AG04450 (cell line): ENCODE data around the gene PKD1. TPM values are rescaled to one million over a fixed set of nuclear protein-coding genes. Genes with fewer than 3 reads are reported as not detected.

ENCODE experiments used
- CTCF ChIA-PET: fragments of 300-600, 350-600 bp; formaldehyde crosslinking; extraction: SDS; loops from one replicate; lab custom pipeline; 2022; ENCODE audit warnings: antibody characterized with exemption, inconsistent platforms; lab: Charles Lee
- POLR2A ChIA-PET: fragments of 350-600 bp; formaldehyde crosslinking; extraction: SDS; loops from one replicate; lab custom pipeline; 2021; ENCODE audit warnings: antibody characterized with exemption, inconsistent platforms; lab: Yijun Ruan, JAX
- DNase-seq: peaks from one replicate; pipeline ENCODE4 v3.0.0-alpha.2; 2011; ENCODE audit warnings: low read depth, low spot score
- H3K27ac ChIP-seq: one replicate; pipeline ENCODE4 v1.5.1; 2012; ENCODE audit warnings: low read depth, low read length, control low read depth
- H3K27me3 ChIP-seq: one replicate; pipeline ENCODE4 v1.6.0; 2012; ENCODE audit warnings: low read length; ENCODE audit not compliant: control insufficient read depth, insufficient read depth
- H3K4me3 ChIP-seq: 2 replicates; pipeline ENCODE4 v1.5.1; 2011; ENCODE audit warnings: mild to moderate bottlenecking, low read depth, low read length, control low read depth
- H3K9me3 ChIP-seq: 2 replicates; pipeline ENCODE4 v1.5.1; 2012; ENCODE audit warnings: low read length; ENCODE audit not compliant: control insufficient read depth, insufficient read depth
- polyA plus RNA-seq: library from polyadenylated mRNA; depleted of rRNA; stranded (reverse); fragments of >200 nt; gene quantifications from 2 replicates; pipeline ENCODE4 v1.2.3, GENCODE V29; 2011
- TF ChIP-seq, protein P1 (sequence below): IDR thresholded peaks from 2 replicates; pipeline ENCODE4 v1.5.1; 2011; ENCODE audit warnings: low read depth, low read length, control low read depth, inconsistent platforms

The PKD1 gene
- polyA plus RNA-seq, 1 experiment = 16.1 TPM

DNA sequence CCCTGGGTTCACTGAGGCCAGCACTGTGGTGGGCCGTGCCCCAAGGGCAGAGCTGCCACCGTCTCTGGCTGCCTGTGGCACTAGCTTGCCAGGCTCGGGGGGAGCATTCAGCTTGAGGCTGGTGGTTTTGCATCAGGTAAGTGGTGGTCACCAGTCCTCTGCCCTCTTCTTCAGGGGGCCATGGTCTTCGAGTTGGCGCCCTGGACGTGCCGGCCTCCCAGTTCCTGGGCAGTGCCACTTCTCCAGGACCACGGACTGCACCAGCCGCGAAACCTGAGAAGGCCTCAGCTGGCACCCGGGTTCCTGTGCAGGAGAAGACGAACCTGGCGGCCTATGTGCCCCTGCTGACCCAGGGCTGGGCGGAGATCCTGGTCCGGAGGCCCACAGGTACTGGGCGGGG is 55.7 kb downstream of the PKD1 start:
- no peak for DNase-seq
- Histone ChIP-seq H3K27me3 (no peaks in the 10 kb centered on the region), H3K27ac (no peak overlapping the region), H3K4me3 (no peak overlapping the region), H3K9me3 (no peaks in the 10 kb centered on the region; the same call in 1 of the 2 replicates)
- CTCF ChIA-PET = no interaction called here
- POLR2A ChIA-PET = no interaction called here
- TF ChIP-seq, protein P1, sequence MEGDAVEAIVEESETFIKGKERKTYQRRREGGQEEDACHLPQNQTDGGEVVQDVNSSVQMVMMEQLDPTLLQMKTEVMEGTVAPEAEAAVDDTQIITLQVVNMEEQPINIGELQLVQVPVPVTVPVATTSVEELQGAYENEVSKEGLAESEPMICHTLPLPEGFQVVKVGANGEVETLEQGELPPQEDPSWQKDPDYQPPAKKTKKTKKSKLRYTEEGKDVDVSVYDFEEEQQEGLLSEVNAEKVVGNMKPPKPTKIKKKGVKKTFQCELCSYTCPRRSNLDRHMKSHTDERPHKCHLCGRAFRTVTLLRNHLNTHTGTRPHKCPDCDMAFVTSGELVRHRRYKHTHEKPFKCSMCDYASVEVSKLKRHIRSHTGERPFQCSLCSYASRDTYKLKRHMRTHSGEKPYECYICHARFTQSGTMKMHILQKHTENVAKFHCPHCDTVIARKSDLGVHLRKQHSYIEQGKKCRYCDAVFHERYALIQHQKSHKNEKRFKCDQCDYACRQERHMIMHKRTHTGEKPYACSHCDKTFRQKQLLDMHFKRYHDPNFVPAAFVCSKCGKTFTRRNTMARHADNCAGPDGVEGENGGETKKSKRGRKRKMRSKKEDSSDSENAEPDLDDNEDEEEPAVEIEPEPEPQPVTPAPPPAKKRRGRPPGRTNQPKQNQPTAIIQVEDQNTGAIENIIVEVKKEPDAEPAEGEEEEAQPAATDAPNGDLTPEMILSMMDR = no peak

DNA sequence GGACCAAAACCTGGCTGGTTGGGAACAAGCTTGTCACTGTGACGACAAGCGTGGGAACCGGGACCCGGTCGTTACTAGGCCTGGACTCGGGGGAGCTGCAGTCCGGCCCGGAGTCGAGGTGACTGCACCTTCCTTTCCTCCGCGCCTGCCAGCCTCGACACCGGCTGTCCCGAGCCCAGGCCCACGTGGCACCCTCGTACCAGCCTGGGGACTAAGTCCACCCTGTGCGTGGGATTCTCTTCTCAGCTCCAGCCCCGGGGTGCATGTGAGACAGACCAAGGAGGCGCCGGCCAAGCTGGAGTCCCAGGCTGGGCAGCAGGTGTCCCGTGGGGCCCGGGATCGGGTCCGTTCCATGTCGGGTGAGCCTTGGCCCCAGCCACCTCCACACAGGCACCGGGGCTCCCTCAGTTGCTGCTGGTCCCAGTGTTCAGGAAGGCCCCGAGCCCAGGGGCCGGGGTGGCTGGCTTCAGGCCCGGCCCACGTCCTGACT is 56.3 kb downstream of the PKD1 start:
- TF ChIP-seq, protein P1 = no peak
- Histone ChIP-seq H3K27me3 (no peaks in the 10 kb centered on the region), H3K9me3 (no peaks in the 10 kb centered on the region; the same call in 1 of the 2 replicates), H3K4me3 (no peak overlapping the region), H3K27ac (peak overlapping the region; percentile 21)
- ChIA-PET POLR2A (interaction anchor here (1.2 kb wide), 1 partner anchor 76 kb away, joined by 4 read pairs; the partner anchor contains the start of gene TRAF7), CTCF (interaction anchor here (0.5 kb wide), 1 partner anchor 57 kb away, joined by 4 read pairs; no protein-coding TSS in a partner anchor)
- no peak for DNase-seq

DNA sequence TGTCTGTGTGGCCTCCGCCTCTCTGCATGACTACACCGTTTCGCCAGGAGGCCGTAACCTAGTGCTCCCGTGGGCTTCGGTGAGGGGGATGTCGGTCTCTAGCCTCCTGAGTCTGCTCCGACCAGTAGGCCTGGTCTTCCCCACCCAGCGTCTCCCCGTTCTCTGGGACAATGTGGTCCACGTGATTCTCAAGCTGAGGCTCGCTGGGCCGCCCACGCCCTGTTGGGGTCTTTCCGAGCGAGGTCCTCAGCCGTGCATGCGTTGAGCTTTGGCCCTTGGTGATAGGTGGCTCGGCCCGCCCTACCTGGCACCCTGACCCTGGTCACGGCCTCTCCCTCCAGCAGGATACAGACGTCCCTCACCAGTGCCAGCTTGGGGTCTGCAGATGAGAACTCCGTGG is 57.0 kb downstream of the PKD1 start:
- CTCF ChIA-PET = no interaction called here
- Histone ChIP-seq H3K4me3 (no peak overlapping the region), H3K9me3 (no peaks in the 10 kb centered on the region; the same call in 1 of the 2 replicates), H3K27me3 (no peaks in the 10 kb centered on the region), H3K27ac (no peak overlapping the region)
- TF ChIP-seq, protein P1 = no peak
- POLR2A ChIA-PET = interaction anchor here (1.2 kb wide), 1 partner anchor 77 kb away, joined by 4 read pairs; the partner anchor contains the start of gene TRAF7
- DNase-seq = no peak

DNA sequence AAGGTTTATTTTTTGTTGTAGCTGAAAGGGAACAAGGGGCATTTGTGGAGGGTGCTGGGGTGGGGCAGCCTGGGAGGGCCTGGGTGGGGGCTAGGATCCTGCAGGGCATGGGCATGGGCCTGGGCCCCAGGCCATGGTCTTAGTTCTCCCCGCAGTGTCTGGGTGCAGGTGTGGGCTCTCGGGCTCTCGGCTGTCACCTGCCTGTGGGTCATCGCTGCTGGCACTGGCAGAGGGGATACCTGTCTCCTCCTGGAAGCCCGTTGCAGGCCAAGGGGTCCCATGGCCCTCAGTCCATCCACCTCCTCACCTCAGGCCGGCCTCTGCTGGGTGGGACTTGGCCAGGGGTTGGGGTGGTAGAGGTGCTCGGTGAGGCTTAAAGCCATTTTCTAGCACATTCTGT is 57.6 kb downstream of the PKD1 start:
- ChIA-PET POLR2A (no interaction called here), CTCF (no interaction called here)
- no peak overlapping the region for H3K4me3 ChIP-seq

DNA sequence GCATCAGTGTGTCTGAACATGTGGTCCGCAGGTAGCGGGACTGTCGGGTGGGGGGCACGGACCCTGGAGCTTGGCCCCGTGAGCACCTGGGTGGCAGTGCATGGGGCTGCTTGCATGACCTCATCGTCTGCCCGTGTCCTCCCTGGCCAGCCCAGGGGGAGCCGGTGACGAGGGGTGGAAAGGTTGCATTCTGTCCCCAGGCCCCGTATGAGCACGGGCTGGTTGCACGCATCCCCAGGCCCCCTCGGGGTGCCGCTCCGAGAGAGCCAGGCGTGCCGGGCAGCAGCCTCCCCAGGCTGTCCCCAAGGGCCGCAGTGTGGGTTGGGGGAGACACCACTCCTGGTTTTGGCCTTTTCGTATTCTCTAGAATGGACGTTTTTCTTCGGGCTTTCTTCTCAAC is 58.0 kb downstream of the PKD1 start:
- H3K27me3 ChIP-seq = no peaks in the 10 kb centered on the region
- H3K4me3 ChIP-seq = no peak overlapping the region
- ChIA-PET POLR2A (no interaction called here), CTCF (no interaction called here)
- H3K9me3 ChIP-seq = no peaks in the 10 kb centered on the region; the same call in 1 of the 2 replicates
- no peak overlapping the region for H3K27ac ChIP-seq
- DNase-seq = no peak
- TF ChIP-seq, protein P1 = no peak

More for the DNA sequence above, 57.6 kb downstream of the PKD1 start:
- Histone ChIP-seq H3K9me3 (no peaks in the 10 kb centered on the region; the same call in 1 of the 2 replicates), H3K27me3 (no peaks in the 10 kb centered on the region), H3K27ac (no peak overlapping the region)
- TF ChIP-seq, protein P1 = no peak
- DNase-seq = no peak
